ENCODE measurements around the gene VSIG4.
"Not testable (repeated sequence)": the region's sequence is repeated elsewhere in the genome, so short reads cannot be mapped to it uniquely, and the experiment has no call there.

Gene VSIG4

DNA sequence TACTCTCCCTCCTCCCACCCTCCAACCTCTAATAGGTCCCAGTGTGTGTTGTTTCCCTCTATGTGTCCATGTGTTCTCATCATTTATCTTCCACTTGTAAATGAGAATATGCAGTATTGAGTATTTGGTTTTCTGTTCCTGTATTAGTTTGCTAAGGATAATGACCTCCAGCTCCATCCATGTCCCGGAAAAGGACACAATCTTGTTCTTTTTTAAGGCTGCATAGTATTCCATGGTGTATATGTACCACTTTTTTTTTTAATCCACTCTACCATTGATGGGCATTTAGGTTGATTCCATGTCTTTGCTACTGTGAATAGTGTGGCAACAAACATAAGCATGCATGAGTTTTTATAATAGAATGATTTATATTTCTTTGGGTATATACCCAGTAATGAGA is 62.7 kb downstream of the VSIG4 start:
- not testable (repeated sequence) for DNase-seq (ENCODE audit: low read depth)

GRCh38 chrX:65976161-65976560 is 63.7 kb downstream of the VSIG4 start:
- DNase-seq (ENCODE audit: low read depth), result no peak

DNA sequence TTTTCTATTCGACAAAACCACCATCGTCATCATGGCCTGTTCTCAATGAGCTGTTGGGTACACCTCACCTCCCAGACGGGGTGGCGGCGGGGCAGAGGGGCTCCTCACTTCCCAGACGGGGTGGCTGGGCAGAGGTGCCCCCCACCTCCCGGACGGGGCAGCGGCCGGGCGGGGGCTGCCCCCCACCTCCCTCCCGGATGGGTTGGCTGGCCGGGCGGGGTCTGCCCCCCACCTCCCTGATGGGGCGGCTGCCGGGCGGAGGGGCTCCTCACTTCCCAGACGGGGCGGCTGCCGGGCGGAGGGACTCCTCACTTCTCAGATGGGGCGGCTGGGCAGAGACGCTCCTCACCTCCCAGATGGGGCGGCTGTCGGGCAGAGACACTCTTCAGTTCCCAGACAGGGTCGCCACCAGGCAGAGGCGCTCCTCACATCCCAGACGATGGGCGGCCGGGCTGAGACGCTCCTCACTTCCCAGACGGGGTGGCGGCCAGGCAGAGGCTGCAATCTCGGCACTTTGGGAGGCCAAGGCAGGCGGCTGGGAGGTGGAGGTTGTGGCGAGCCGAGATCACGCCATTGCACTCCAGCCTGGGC is 64.6 kb downstream of the VSIG4 start:
- not testable (repeated sequence) for DNase-seq (ENCODE audit: low read depth)

Data from fibroblast of gingiva (primary cell).